ENCODE results near the gene ACVRL1.

Gene ACVRL1

DNA sequence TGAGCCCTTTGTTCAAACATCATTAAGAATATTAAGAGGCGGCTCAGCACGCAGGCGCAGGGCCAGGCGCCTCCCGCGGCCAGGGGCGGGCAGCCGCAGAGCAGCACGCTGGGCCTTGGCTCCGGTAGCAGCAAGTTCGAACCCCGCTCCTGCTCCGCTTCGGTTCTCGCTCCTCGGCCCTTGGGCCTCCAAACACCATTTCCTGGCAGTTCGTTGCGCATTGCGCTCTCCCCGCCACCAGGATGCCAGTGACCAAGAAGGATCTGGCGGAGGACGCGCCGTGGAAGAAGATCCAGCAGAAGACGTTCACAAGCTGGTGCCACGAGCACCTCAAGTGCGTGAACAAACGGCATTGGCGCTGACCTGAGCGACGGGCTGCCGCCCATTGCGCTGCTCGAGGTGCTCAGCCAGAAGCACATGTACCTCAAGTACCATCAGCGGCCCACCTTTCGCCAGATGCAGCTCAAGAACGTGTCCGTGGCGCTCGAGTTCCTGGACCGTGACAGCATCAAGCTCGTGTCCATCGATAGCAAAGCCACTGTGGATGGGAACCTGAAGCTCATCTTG lies 6.9 kb upstream of the ACVRL1 start:
- no peak for DNase-seq

GRCh38 chr12:51901121-51901817 lies 6.0 kb upstream of the ACVRL1 start:
- no peak for DNase-seq

- DNase-seq = no peak
Observed at GRCh38 chr12:51901881-51902280, 5.4 kb upstream of the ACVRL1 start.

DNA sequence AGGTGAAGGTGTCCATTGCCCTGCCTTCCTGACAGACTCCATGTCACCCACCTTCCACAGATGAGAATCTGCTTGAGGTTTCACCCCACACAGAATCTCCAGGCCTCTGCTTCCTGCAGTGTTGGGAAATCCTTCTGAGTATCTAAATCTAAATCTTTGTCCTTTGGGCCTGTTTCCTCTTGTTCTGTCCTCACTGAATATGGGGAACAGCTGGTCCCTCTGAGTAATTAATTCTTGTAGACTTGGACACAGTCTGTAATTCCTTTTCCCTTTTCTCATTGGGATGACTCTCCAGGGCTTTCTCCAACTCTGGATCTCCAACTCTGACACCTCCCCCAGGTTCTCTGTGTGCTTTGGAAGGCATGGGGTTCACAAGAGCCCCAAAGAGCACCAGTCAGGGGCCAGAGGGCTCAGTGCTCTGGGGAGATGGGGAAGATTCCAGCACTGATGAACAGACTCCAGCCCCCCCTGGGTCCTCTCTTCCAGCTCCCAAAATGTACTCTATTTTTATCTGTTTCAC lies 2.3 kb upstream of the ACVRL1 start:
- peak in 1 of 2 experiments; percentile 56 for DNase-seq

DNA sequence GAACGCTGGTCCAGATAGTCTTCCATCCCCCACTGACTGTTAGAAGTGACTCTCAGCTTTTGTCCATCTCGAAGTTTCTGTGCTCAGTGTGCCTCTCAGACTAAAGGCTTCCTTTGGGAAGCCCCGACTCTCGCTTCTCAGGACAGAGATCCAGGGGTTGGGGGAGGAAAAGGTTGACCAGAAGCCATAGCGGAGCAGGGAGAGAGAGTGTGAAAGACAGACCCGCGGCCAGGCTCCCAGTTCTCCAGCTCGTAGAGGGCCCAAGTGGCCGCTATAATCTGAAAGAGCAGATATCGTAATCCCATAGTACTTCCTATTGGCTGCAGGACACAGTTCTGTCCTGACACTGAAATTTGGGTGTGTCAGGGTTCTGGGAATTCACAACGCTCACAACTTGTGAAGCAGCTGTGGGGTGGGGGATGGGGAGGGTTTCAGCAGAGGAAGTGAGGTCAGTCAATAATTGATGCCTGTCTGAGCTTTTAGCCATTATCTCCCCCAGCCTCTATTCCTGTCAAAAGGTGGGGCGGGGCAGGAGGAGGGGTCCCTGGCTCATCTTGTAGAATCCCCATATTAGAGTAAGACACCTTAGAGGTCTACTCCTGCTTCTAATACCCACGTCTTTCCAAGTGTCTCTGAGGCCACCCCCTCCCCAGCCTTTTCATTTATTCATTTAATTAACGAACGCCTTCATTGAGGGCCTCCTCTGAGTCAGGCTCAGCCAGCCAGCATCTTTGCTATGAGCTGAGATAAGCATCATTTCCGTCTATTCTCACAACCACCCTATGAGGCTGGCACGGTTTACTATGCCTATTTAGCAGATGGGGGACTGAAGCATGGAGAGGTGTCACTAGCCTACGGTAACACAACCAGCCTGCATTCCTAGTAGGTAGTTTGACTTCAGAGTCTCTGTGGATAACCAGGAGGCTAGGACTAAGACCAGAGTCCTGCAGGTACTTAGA lies 1.6 kb upstream of the ACVRL1 start:
- DNase-seq = no peak

DNA sequence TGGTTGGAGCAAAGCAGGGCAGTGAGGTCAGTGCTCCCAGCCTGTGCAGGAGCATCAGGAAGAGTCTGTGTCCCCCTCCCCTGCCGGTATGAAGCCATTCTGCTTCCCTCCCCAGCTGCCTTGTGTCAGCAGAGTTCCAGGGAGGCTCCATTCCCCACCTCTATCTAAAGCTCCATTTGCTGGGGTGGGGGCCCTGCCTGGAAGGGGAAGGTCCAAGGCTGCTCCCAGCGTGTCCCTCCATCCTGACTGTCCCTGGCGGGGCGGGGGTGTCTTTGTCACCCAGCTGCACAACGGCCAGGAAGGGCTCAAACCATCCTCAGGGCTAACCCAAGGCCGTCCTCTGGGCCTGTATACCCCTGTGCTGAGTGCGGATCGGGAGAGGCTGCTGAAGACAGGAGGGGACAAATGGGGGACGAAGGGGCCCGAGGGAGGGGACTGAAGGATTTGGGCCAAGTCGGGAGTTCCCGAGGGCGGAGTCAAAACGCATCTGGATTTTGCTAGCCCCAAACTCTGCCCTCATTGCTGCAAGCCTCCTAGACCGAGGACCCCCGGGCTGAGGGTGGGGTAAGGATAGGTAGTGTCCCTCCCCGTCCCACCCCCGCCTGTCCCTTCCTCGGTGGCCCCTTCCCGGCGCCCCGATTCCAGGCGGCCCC lies 748 bp upstream of the ACVRL1 start:
- no peak for DNase-seq

GRCh38 chr12:51907856-51908425 lies 637 bp downstream of the ACVRL1 start:
- DNase-seq = no peak

DNA sequence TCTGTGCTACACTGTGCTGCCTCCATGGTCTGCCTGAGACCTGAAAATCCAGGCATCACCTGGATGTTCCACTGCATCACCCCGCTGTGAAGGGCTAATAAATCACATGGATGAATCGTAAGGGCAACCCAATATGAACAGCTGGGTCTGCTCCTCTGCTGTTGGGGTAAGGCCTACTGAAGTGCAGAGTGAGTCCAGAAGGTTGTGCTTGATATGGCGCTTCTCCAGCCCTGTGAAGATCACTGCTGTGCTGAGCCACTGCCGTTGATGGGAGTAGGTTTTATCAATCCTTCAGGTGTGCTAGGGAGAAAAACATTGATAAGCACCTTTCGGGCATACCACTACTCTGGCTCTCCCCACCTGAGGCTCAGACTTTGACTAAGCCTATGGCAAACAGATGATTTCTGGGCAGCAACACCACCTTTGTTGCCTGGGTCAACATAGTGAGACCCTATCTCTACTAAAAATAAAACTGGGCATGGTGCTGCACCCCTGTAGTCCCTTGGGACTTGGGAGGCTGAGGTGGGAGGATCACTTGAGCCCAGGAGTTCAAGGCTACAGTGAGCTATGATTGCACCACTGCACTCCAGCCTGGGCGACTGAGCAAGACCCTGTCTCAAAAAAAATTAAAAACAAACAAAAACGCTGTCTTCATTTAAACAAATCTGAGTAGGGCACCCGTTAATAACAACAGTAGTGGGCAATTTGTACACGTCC lies 1.7 kb downstream of the ACVRL1 start:
- DNase-seq = no peak

DNA sequence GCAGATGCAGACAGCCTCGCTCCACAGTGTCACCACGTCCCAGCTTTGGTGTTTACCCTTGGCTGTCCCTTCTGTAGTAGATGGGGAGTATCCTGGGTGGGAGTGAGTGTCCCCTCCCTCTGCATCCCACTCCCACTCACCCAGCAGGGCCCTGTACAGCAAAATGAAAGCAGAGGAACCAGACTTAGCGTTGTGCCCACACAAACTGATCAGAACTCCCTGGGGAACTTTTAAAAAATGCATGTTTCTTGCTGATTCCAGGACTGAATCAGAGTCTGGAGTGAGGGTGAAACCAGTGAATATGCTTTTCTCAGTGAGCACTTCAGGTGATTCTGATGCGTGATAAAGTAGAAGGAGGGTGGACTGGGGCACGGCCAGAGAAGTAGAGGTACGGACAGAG lies 2.9 kb downstream of the ACVRL1 start:
- no peak for DNase-seq

DNA sequence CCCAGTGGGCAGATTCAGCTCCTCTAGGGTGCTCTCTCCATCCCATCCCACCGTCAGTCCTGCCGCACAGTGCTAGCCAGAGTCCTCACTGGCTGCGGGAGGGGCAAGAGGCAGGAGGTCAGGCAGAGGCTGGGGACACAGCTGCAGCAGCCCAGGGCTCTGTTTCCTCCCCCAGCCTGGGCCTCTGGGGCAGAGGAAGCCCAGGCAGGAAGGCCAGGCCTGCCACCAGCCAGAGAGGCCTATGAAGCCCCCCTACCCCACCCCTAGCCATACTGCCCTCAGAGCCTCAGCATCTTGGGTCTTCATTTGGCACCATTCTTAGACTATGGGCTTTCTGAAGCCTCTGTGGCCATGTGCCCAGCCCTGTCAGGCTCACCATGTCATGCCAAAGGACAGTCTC lies 3.4 kb downstream of the ACVRL1 start:
- DNase-seq = no peak

- no peak for DNase-seq
Observed at GRCh38 chr12:51911307-51911706, 4.0 kb downstream of the ACVRL1 start.

- DNase-seq = no peak
Observed at GRCh38 chr12:51911788-51912711, 4.7 kb downstream of the ACVRL1 start.

DNA sequence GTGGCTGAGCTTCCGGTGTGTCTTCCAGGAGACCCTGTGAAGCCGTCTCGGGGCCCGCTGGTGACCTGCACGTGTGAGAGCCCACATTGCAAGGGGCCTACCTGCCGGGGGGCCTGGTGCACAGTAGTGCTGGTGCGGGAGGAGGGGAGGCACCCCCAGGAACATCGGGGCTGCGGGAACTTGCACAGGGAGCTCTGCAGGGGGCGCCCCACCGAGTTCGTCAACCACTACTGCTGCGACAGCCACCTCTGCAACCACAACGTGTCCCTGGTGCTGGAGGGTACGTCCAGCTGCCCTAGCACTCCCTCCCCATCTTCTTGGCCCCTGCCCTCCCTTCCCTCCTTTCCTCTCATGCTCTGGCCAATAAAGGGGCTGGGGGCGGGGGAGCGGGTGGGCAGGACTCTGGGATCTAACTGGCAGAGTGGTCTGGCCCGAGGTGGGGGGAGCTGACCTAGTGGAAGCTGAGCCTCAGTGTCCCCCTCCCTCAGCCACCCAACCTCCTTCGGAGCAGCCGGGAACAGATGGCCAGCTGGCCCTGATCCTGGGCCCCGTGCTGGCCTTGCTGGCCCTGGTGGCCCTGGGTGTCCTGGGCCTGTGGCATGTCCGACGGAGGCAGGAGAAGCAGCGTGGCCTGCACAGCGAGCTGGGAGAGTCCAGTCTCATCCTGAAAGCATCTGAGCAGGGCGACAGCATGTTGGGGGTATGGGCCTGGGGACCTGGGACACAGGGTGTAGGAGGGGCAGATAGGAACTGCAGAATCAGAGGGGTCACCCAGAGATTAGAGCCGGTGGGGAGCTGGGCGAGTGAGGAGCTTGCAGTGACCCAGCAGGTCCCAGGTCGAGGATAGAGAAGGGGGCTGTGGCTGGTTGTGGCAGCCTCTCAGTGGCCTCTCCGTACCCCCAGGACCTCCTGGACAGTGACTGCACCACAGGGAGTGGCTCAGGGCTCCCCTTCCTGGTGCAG lies 6.0 kb downstream of the ACVRL1 start:
- no peak for DNase-seq

DNA sequence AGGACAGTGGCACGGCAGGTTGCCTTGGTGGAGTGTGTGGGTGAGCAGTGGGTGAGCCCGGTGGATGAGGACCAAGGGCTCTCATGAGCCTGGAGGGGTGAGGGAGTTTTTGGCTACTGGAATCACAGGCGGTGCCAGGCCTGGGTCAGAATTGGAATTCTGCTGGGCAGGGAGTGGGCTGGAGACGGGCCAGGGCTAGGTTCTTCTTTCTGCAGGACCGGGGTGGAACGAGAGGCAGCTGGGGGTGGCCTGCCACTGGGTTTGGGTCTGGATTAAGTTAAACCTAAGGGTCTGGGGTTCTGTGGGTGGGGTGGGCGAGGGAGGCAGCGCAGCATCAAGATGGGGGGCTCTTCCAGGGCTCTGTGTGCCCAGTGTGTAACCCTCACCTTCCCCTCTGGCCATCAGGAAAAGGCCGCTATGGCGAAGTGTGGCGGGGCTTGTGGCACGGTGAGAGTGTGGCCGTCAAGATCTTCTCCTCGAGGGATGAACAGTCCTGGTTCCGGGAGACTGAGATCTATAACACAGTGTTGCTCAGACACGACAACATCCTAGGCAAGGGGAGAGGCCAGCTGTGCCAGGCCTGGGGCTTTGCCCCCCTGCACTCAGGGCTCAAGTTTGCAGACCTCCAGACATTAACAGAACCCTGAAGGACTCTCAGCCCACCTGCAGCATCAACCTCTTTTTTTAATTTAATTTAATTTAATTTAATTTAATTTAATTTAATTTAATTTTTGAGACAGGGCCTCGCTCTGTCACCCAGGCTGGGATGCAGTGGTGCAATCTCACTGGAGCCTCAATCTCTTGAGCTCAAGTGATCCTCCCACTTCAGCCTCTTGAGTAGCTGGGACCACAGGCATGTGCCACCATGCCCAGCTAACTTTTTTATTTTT lies 7.0 kb downstream of the ACVRL1 start:
- no peak for DNase-seq

- no peak for DNase-seq
Observed at GRCh38 chr12:51915003-51915625, 7.8 kb downstream of the ACVRL1 start.

DNA sequence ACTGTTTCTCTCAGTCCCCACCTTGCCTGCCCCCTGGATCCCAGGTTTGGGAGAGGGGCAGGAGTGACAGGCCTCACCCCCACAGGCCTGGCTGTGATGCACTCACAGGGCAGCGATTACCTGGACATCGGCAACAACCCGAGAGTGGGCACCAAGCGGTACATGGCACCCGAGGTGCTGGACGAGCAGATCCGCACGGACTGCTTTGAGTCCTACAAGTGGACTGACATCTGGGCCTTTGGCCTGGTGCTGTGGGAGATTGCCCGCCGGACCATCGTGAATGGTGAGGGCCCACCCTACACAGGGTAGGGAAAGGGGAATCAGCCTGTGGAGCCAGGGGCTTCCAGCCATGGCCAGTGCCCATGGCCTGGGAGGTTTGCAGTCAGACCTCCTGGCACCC lies 8.6 kb downstream of the ACVRL1 start:
- no peak for DNase-seq

DNA sequence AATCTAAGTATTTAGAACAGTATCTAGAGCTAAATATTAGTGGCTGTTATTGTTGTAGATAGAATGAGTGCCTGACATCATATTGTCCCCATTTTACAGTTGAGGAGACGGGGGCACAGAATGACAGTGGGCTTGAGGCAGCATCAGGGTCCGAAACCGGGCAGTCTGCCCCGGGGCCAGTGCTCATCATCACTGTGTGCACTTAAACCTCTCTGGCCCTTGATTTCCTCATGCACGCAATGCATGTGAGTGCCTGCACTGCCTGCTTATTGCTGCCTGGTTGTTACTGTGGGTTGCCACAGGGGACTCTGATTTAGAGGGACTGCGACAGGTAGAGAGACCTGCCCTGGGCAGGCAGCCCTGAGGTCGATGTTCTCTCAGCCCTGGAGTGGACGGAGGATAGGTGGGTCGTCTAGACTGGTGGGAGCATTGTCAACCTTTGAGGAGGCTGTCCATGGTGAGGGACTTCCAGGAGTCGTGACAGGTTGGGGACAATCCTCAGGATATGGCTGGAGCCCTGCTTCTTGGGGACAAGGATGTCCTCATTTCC lies 9.8 kb downstream of the ACVRL1 start:
- no peak for DNase-seq

All from NCI-H524 (cell line).